ENCODE results near the gene CCDC68. TPM values are rescaled to one million over a fixed set of nuclear protein-coding genes. Genes with fewer than 3 reads are reported as not detected.

The CCDC68 gene, protein sequence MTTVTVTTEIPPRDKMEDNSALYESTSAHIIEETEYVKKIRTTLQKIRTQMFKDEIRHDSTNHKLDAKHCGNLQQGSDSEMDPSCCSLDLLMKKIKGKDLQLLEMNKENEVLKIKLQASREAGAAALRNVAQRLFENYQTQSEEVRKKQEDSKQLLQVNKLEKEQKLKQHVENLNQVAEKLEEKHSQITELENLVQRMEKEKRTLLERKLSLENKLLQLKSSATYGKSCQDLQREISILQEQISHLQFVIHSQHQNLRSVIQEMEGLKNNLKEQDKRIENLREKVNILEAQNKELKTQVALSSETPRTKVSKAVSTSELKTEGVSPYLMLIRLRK
- 0.92 to 3.9 TPM (median 3.4 TPM) in 5 replicates for total RNA-seq (2022; extraction: Qiagen RNA extraction; ENCODE audit: low read depth)

DNA sequence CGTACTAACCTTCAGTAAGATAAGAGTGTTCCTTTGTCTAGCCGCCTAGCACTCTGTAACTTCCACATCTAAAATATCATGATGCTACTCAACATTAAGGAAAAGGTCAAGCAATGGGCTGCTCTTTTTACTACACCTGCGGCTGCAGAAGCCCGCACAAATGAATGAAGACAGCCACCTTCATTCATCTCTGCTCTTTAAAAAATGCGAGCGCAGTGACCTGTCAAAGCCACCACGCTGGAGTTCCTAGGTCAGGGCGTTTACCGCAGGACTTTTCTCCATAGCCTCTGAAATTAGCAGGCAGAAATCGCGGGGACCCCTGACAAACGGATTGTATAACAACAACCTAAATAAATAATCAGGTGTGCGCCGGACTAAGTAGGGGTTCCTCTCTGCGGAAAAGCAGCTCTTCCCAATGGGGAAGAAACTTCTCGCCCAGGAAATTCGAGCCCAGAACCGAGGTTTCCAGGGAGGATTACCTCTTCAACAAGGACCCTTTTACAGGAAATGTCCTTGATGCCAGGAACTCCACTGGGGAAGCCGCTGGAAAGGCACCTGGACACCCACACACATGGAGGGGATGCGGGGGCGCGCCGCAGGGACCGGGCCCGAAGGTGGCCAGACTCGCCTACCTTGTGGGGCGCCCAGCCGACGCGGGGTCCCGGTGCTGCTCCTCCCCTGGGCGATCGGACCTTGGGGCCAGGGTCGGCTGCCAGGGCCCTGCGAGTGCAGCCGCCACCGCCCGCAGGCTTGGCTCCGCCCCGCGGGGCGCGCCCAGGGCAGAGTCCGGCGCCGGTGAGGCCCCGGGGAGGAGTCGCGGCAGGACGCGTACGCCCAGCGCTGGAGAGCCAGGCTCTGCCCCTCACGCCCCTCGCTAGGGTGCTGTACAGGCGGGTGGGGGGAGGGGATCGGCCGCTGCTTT, at the start of gene CCDC68:
TSS of gene CCDC68 (minus strand) at position 758 of the 922 bp plus-strand sequence. CDS start 16,670 bp downstream, outside the sequence.

Other genes starting within 250 kb of the CCDC68 start
- gene RAB27B, start 131.0 kb downstream of the CCDC68 start, total RNA-seq (2022; extraction: Qiagen RNA extraction; ENCODE audit: low read depth), result 11.8 to 14.5 TPM (median 12.8 TPM) in 5 replicates

Data from A549 treated with RU486 at 1 μM for 4 hours (cell line).